HG03558 (cell line): Measurements from ENCODE around the gene NIFK.
"Not testable (repeated sequence)": the region's sequence is repeated elsewhere in the genome, so short reads cannot be mapped to it uniquely, and the experiment has no call there.

ENCODE experiments used
- ATAC-seq: cut with Tn5 transposase; IDR thresholded peaks from one replicate; pipeline ENCODE4 v1.9.1; 2021; ENCODE audit warnings: moderate number of reproducible peaks; ENCODE audit not compliant: unreplicated experiment; ENCODE audit errors: extremely low read depth

Gene NIFK

GRCh38 chr2:121697108-121697631 is 39.5 kb downstream of the NIFK start:
- ATAC-seq = no peak

- ATAC-seq = no peak
Measured at GRCh38 chr2:121696410-121696930, 40.2 kb downstream of the NIFK start.

- no peak for ATAC-seq
Measured at GRCh38 chr2:121695171-121695451, 41.6 kb downstream of the NIFK start.

- ATAC-seq = no peak
Measured at GRCh38 chr2:121694398-121695170, 42.1 kb downstream of the NIFK start.

GRCh38 chr2:121690572-121690971 is 46.1 kb downstream of the NIFK start:
- not testable (repeated sequence) for ATAC-seq

GRCh38 chr2:121690095-121690494 is 46.6 kb downstream of the NIFK start:
- ATAC-seq = no peak

- no peak for ATAC-seq
Measured at GRCh38 chr2:121689356-121689755, 47.3 kb downstream of the NIFK start.

GRCh38 chr2:121688820-121689219 is 47.9 kb downstream of the NIFK start:
- no peak for ATAC-seq

- ATAC-seq = no peak
Measured at GRCh38 chr2:121686902-121687301, 49.8 kb downstream of the NIFK start.

- ATAC-seq = no peak
Measured at GRCh38 chr2:121686218-121686617, 50.5 kb downstream of the NIFK start.

GRCh38 chr2:121682396-121683298 is 54.0 kb downstream of the NIFK start:
- no peak for ATAC-seq

GRCh38 chr2:121677855-121678254 is 58.8 kb downstream of the NIFK start:
- ATAC-seq = no peak
